Trophoblast cell (in vitro differentiated cells and primary cell): ENCODE data around the gene CLMN.

Experiments used
- DNase-seq, 2 donors: peaks; one replicate each; pipeline ENCODE4 v3.0.0-alpha.2; 2016
- H2AFZ ChIP-seq: 2 replicates; pipeline ENCODE4 v1.6.1; 2013; ENCODE audit warnings: low read length, moderate library complexity, mild to moderate bottlenecking; ENCODE audit not compliant: insufficient read depth, poor library complexity
- H2AK5ac ChIP-seq: 2 replicates; pipeline ENCODE4 v1.6.1; 2013; ENCODE audit warnings: mild to moderate bottlenecking, low read length
- H2BK120ac ChIP-seq: 2 replicates; pipeline ENCODE4 v1.6.1; 2013; ENCODE audit warnings: low read length, mild to moderate bottlenecking, moderate library complexity; ENCODE audit not compliant: insufficient read depth, poor library complexity
- H2BK12ac ChIP-seq: 2 replicates; pipeline ENCODE4 v1.6.1; 2013; ENCODE audit warnings: mild to moderate bottlenecking, low read length, moderate library complexity
- H2BK5ac ChIP-seq: 2 replicates; pipeline ENCODE4 v1.6.1; 2013; ENCODE audit warnings: low read length, low read depth, moderate library complexity, mild to moderate bottlenecking; ENCODE audit not compliant: poor library complexity
- H3K14ac ChIP-seq: 2 replicates; pipeline ENCODE4 v1.6.1; 2013; ENCODE audit warnings: mild to moderate bottlenecking, low read length
- H3K18ac ChIP-seq: 2 replicates; pipeline ENCODE4 v1.6.1; 2013; ENCODE audit warnings: mild to moderate bottlenecking, low read length
- H3K23ac ChIP-seq: 2 replicates; pipeline ENCODE4 v1.6.1; 2013; ENCODE audit warnings: low read length
- H3K27ac ChIP-seq: 2 replicates; pipeline ENCODE4 v1.5.1; 2013; ENCODE audit warnings: low read depth, mild to moderate bottlenecking, inconsistent platforms, low read length, moderate library complexity
- H3K27me3 ChIP-seq: 2 replicates; pipeline ENCODE4 v1.6.1; 2013; ENCODE audit warnings: inconsistent platforms, mild to moderate bottlenecking, low read length, moderate library complexity; ENCODE audit not compliant: insufficient read depth
- H3K36me3 ChIP-seq, 2 experiments: 1 replicate in 1 of 2; 2 replicates in 1 of 2; pipeline ENCODE4 v1.6.1; 2013; ENCODE audit warnings: low read length in 2 of 2, mild to moderate bottlenecking in 2 of 2, moderate library complexity in 1 of 2; ENCODE audit not compliant: insufficient read depth in 2 of 2, control insufficient read depth in 1 of 2
- H3K4ac ChIP-seq: 2 replicates; pipeline ENCODE4 v1.6.1; 2013; ENCODE audit warnings: low read depth, mild to moderate bottlenecking, low read length, moderate library complexity
- H3K4me1 ChIP-seq, 2 experiments: 1 replicate in 1 of 2; 2 replicates in 1 of 2; pipeline ENCODE4 v1.6.1; 2013; ENCODE audit warnings: low read length in 2 of 2, mild to moderate bottlenecking in 2 of 2, moderate library complexity in 1 of 2; ENCODE audit not compliant: insufficient read depth in 2 of 2, control insufficient read depth in 1 of 2
- H3K4me2 ChIP-seq: 2 replicates; pipeline ENCODE4 v1.6.1; 2013; ENCODE audit warnings: inconsistent platforms, mild to moderate bottlenecking, low read length, moderate library complexity
- H3K4me3 ChIP-seq: 2 replicates; pipeline ENCODE4 v1.5.1; 2013; ENCODE audit warnings: mild to moderate bottlenecking, low read depth, low read length, inconsistent platforms
- H3K79me1 ChIP-seq: one replicate; pipeline ENCODE4 v1.6.1; 2013; ENCODE audit warnings: low read length
- H3K79me2 ChIP-seq: 2 replicates; pipeline ENCODE4 v1.6.1; 2013; ENCODE audit warnings: low read length, mild to moderate bottlenecking; ENCODE audit not compliant: control insufficient read depth, insufficient read depth, poor library complexity
- H3K9ac ChIP-seq: 2 replicates; pipeline ENCODE4 v1.6.1; 2013; ENCODE audit warnings: mild to moderate bottlenecking, low read length
- H3K9me3 ChIP-seq: 2 replicates; pipeline ENCODE4 v1.6.1; 2013; ENCODE audit warnings: low read depth, mild to moderate bottlenecking, control low read depth, inconsistent platforms, low read length; ENCODE audit not compliant: insufficient read depth
- H4K12ac ChIP-seq: 2 replicates; pipeline ENCODE4 v1.6.1; 2013; ENCODE audit warnings: low read depth, mild to moderate bottlenecking, low read length, moderate library complexity
- H4K8ac ChIP-seq: 2 replicates; pipeline ENCODE4 v1.6.1; 2013; ENCODE audit warnings: low read depth, mild to moderate bottlenecking, low read length, moderate library complexity
- H4K91ac ChIP-seq: one replicate; pipeline ENCODE4 v1.6.1; 2013; ENCODE audit warnings: low read depth, mild to moderate bottlenecking, low read length, moderate library complexity
- WGBS: extraction: QIAGEN DNeasy Blood & Tissue Kit; methylation state at CpG from one replicate; pipeline ENCODE4 v1.1.7; 2013; ENCODE audit warnings: missing lambda C conversion rate; ENCODE audit not compliant: insufficient read length, insufficient coverage; ENCODE audit errors: extremely low coverage; 5-methylcytosine and 5-hydroxymethylcytosine counted together

The CLMN gene

GRCh38 chr14:95288672-95289322 is 30.9 kb downstream of the CLMN start:
- H4K12ac ChIP-seq: no peak overlapping the region
- no peak overlapping the region for H2BK120ac ChIP-seq

GRCh38 chr14:95287176-95287754 is 32.4 kb downstream of the CLMN start:
- H3K4me2 ChIP-seq: no peak overlapping the region
- H3K4ac ChIP-seq: no peak overlapping the region
- H3K9ac ChIP-seq: no peak overlapping the region
- H3K4me3 ChIP-seq: peak overlapping the region; percentile 4
- no CpG with 5 or more reads among the region's 6 CpGs for WGBS
- no peak overlapping the region for H4K8ac ChIP-seq
- H3K14ac ChIP-seq: no peak overlapping the region
- no peak overlapping the region for H2BK12ac ChIP-seq
- no peak for DNase-seq
- no peaks in the 10 kb centered on the region for H3K27me3 ChIP-seq
- no peaks in the 10 kb centered on the region for H3K4me1 ChIP-seq
- no peak overlapping the region for H4K91ac ChIP-seq
- no peaks in the 10 kb centered on the region for H3K79me2 ChIP-seq
- H3K18ac ChIP-seq: no peak overlapping the region
- H3K27ac ChIP-seq: no peak overlapping the region
- H2AFZ ChIP-seq: no peak overlapping the region
- H2AK5ac ChIP-seq: no peak overlapping the region
- H4K12ac ChIP-seq: no peak overlapping the region
- no peak overlapping the region for H3K23ac ChIP-seq
- no peaks in the 10 kb centered on the region for H3K79me1 ChIP-seq
- no peak overlapping the region for H2BK120ac ChIP-seq
- H2BK5ac ChIP-seq: no peak overlapping the region
- H3K36me3 ChIP-seq: no peaks in the 10 kb centered on the region
- no peaks in the 10 kb centered on the region for H3K9me3 ChIP-seq

More at GRCh38 chr14:95288672-95289322, 30.9 kb downstream of the CLMN start:
- Histone ChIP-seq H3K79me1 (no peaks in the 10 kb centered on the region), H3K79me2 (no peaks in the 10 kb centered on the region), H3K9me3 (no peaks in the 10 kb centered on the region), H3K27me3 (no peaks in the 10 kb centered on the region), H3K18ac (no peak overlapping the region), H3K14ac (no peak overlapping the region), H3K9ac (no peak overlapping the region), H2AFZ (no peak overlapping the region), H3K23ac (no peak overlapping the region), H2BK5ac (no peak overlapping the region), H2BK12ac (no peak overlapping the region), H4K91ac (no peak overlapping the region), H3K27ac (no peak overlapping the region), H4K8ac (no peak overlapping the region), H3K4me2 (no peak overlapping the region), H2AK5ac (no peak overlapping the region), H3K36me3 (no peaks in the 10 kb centered on the region), H3K4me3 (no peak overlapping the region), H3K4me1 (no peaks in the 10 kb centered on the region), H3K4ac (no peak overlapping the region)
- DNase-seq: no peak
- no CpG with 5 or more reads among the region's 5 CpGs for WGBS

GRCh38 chr14:95286645-95287044 is 33.1 kb downstream of the CLMN start:
- Histone ChIP-seq H4K8ac (no peak overlapping the region), H4K12ac (no peak overlapping the region), H3K4ac (no peak overlapping the region), H2BK120ac (no peak overlapping the region), H3K79me1 (no peaks in the 10 kb centered on the region), H3K79me2 (no peaks in the 10 kb centered on the region), H3K27me3 (no peaks in the 10 kb centered on the region), H3K14ac (no peak overlapping the region), H2AK5ac (no peak overlapping the region), H2BK5ac (no peak overlapping the region), H3K4me2 (no peak overlapping the region), H3K4me1 (no peaks in the 10 kb centered on the region), H3K18ac (no peak overlapping the region), H3K36me3 (no peaks in the 10 kb centered on the region), H2BK12ac (no peak overlapping the region), H3K9me3 (no peaks in the 10 kb centered on the region), H3K23ac (no peak overlapping the region), H4K91ac (no peak overlapping the region), H3K27ac (no peak overlapping the region), H3K9ac (no peak overlapping the region), H2AFZ (no peak overlapping the region), H3K4me3 (no peak overlapping the region)
- no peak for DNase-seq
- no CpG with 5 or more reads among the region's 5 CpGs for WGBS

- no peak overlapping the region for H3K23ac ChIP-seq
- H3K79me2 ChIP-seq: no peaks in the 10 kb centered on the region
- no peak overlapping the region for H2AK5ac ChIP-seq
- no peak overlapping the region for H2BK12ac ChIP-seq
- no peaks in the 10 kb centered on the region for H3K27me3 ChIP-seq
- H3K18ac ChIP-seq: no peak overlapping the region
- no peak overlapping the region for H2BK120ac ChIP-seq
- H4K12ac ChIP-seq: no peak overlapping the region
- no peak overlapping the region for H3K9ac ChIP-seq
- no peak overlapping the region for H3K14ac ChIP-seq
- H3K9me3 ChIP-seq: no peaks in the 10 kb centered on the region
- no peak overlapping the region for H3K27ac ChIP-seq
- no peak overlapping the region for H4K8ac ChIP-seq
- H3K4me1 ChIP-seq: no peaks in the 10 kb centered on the region
- H2BK5ac ChIP-seq: no peak overlapping the region
- no peak for DNase-seq
- H3K4me3 ChIP-seq: no peak overlapping the region
- WGBS: no CpG with 5 or more reads among the region's 4 CpGs
- H3K36me3 ChIP-seq: no peaks in the 10 kb centered on the region
- H2AFZ ChIP-seq: no peak overlapping the region
- no peak overlapping the region for H4K91ac ChIP-seq
- no peaks in the 10 kb centered on the region for H3K79me1 ChIP-seq
- no peak overlapping the region for H3K4ac ChIP-seq
- no peak overlapping the region for H3K4me2 ChIP-seq
Observed at GRCh38 chr14:95285566-95285965, 34.1 kb downstream of the CLMN start.
